ENCODE measurements around the gene CKAP2L.

- no peak for TF ChIP-seq POLR2A (IDR thresholded peaks at IDR 0.05)
- TF ChIP-seq CTCF (IDR thresholded peaks at IDR 0.05): no peak
- no peak for TF ChIP-seq POLR2AphosphoS5 (IDR thresholded peaks at IDR 0.05)
These were observed 9.0 kb downstream of the CKAP2L start for GRCh38 chr2:112755444-112755843.

All from suprapubic skin (tissue), 4 donors.